GM19351 (cell line): Measurements from ENCODE around the gene GJD4.

Experiments
- ATAC-seq: cut with Tn5 transposase; IDR thresholded peaks from one replicate; pipeline ENCODE4 v1.9.1; 2021; ENCODE audit warnings: mild to moderate bottlenecking, moderate library complexity; ENCODE audit not compliant: unreplicated experiment

Gene GJD4, protein sequence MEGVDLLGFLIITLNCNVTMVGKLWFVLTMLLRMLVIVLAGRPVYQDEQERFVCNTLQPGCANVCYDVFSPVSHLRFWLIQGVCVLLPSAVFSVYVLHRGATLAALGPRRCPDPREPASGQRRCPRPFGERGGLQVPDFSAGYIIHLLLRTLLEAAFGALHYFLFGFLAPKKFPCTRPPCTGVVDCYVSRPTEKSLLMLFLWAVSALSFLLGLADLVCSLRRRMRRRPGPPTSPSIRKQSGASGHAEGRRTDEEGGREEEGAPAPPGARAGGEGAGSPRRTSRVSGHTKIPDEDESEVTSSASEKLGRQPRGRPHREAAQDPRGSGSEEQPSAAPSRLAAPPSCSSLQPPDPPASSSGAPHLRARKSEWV

DNA sequence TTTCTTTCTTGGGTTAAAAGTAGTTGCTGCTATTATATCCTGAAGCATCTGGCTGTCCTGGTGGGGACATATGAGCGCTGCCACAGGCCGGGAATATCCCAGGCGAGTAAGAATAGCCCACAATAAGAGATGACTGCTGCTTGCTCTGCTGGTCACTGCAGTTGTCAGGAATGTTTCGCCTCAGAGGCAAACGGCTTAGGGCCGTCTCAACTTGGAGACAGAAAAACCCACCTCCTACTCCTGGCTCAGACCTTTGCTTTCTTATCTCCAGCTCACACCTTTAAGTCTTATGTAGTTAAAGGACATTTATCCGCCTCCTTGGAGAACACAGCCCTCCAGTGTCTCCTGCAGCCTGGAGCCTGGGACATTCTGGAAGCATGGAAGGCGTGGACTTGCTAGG is at the start of gene GJD4:
GJD4 (plus strand) TSS at position 151 of the 400 bp plus-strand sequence; CDS start at position 378, 227 bp downstream.
- ATAC-seq: no peak

DNA sequence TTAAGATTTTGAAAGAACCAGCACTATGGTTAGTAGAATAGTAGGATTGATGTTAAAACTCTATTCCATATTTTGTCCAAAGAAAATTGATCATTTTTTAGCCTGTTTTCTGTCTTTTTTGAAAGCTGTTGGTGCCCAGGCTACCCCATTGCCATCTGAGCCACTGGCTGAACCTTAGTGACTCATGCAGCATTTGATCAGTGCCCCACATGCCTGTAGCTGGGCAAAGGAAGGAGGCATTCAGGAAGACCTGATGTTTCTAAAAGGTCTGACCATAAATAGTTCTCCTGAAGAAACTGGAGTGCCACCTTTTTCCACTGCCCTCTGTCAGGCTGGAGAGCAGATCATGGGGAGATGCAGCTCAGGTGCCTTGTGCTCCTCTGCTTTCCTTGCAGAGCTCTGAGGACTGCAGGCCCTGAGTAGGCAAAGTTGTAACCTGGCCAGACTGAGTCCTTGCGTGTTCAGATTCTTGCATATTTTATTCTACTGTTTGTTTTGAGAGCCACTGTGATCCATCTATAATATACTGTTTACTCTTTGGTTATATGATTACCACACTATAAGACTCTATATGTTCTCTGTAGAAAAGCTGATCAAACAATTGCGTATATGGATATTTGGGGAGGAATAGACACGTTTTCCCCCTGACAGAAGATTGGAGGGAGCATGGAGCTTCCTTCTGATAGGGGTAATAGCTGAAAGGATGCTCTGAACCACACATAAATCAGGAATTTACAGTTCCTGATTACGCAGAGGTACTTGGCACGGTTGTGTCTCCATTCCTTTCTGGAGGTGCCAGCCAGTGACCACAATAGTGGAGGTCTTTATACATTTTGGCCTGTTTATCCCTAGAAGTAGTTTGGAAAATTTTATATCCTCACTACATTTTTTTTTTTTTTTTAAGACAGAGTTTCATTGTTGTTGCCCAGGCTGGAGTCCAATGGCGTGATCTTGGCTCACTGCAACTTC is 48.9 kb upstream of the GJD4 start:
- no peak for ATAC-seq

DNA sequence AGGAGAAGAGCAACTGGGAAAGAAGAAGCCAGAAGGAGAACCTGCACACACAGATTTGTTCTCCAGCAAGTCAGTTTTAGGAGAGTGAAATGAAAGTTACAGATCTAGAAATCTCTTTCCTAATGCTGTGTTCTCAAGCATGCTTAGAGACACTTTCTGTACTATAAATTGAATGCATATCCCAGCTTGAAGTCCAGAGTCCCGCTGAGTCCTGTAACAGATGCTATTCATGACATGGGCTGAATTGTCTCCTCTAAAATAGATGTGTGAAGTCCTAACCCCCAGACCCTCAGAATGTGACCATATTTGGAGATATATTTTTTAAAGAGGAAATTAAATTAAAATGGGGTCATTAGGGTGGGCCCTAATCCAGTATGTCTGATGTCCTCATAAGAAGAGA is 46.9 kb upstream of the GJD4 start:
- ATAC-seq: no peak

DNA sequence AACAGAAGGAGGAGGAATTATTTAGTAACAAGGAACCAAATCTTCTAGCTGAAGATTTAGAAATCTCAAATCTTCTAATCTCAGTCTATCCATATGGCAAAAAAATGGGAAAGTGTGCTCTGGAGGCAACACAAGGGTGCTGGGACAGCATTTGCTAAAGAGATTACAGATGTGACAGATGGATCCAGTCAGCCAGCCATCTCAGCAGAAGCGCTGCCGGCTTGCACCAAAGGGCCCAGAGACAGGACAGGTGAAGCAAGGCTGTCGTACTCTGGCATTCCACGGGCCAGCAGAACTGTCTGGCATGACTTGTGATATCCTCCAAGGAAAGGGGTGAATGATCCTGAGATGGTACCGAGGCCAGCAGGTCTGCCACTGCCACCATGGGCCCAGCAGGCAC is 45.7 kb upstream of the GJD4 start:
- no peak for ATAC-seq

DNA sequence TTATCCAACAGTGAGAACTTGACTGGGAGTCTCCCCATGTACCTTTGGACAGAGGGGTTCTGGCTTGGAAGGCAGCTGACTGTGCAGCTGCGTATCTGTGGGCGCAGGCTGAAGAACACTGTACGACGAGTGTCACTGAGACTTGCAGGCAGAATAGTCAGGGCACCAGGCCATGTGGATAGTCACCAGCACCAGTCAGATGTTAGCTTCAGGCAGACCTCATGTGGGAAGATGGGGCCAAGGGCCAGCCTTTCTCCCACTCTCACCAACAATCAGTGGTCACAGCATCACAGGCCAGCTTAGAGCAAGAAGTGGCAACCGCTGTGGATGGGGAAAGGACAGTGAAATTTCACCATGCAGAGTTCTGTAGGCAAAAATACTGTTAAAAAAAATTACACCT is 43.4 kb upstream of the GJD4 start:
- no peak for ATAC-seq

DNA sequence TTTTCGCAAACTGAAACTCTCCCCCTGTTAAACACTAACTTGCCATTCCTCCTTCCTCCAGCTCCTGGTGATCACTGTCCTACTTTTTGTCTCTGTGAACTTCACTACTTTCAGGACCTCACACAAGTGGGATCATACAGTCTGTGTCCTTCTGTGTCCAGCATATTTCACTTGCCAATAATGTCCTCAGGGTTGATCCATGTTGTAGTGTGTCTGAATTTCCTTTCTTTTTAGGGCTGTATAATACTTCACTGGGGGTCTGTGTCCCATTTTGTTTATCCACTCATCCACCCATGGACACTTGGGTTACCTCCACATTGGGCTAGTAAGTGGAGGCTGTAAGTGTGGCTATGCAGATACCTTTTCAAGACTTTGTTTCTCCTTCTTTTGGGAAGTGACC is 42.7 kb upstream of the GJD4 start:
- ATAC-seq: no peak

DNA sequence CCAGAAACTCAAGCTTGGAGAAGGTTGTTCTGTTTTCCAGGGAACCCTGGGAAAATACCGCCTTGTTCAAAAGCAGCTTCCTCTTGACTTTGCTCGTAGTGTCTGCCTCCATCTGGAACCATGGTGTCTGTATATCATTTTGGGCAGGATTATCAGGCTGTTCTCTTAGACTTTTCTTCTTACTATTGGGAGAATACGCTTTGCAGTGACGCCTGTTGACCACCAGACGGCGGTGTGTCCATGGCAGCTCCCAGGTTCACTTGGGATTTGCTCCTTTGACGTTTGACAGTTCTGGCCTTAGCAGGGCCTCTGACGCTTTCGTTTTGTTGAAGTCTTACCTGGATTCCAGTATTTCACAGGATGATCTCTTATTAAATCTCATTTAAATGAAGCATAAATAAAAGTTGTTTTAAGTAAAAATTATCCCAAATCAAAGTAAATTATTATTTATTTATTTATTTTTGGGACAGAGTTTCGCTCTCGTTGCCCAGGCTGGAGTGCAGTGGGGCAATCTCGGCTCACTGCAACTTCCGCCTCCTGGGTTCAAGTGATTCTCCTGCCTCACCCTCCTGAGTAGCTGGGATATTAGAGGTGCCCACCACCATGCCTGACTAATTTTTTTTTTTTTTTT is 41.8 kb upstream of the GJD4 start:
- ATAC-seq: peak; percentile 55

DNA sequence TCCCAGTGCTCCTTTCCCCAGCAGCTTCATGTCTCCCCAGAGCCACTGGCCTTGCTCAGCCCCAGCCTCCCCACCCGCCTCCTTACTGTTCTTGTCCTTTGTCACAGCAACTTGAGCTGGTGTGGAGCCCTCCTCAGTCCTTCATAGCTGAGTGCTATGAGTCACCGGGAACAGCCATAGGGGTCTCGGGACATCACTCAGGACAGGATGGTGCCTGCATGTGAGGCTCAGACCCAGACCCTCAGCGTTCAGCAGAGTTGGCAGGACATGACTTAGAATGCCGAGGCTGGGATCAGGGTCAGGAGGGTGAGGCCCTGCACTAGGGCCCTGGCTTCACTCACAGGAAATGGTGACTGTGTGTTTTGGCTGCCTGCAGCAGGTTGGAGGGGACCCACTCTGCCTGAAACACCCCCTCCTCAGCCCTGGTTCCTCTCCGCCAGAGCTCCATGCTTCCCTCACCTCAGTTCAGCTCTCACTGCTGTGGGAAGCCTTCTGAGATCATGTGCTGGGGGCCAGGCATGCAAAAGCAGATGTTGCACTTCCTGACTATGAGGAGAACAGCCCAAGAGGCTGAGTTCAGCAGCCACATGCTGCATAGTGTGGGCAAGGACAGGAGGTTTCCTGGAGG is 40.7 kb upstream of the GJD4 start:
- peak; percentile 79 for ATAC-seq

DNA sequence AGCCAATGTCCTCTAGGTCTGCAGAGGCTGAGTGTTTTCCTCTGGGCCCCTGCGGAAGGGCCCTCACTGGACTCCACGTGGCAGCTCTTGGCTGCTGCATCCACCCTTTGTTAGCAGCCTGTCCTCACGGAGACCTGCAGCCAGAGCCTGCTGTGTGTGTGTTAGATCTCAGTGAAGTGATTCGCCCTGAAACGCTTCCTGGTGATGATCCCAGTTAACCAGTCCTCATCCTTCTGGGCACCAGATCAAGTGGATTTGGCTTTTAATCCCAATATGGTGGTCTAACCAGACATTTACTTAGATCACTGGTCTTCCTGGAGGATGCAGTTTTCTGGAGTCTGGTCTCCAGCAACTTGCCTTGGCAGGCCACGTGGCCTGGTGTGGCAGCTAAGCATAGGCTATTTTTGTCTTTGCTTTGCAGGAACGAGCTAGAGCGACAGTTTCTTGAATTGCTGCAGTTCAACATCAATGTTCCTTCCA is 39.5 kb upstream of the GJD4 start:
- no peak for ATAC-seq

DNA sequence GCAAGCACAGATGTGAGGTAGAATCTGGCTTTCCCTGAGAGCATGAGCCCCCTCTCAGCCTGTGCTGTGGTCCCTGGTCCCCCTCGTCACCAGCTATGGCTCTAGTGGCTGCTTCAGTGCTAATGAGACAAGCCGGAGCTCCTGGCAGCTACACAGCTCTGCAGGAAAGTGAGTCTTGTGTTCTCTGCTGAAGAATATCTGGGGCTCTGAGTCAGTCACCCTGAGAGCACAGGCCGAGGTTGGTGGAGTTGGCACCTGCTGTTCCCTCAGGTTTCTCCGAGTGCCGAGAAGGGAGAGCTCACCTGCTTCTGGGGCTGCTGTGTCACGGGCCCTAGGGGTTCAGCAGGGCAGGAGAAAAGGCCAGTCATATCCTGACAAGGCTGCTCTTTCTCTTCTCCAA is 37.2 kb upstream of the GJD4 start:
- ATAC-seq: no peak

DNA sequence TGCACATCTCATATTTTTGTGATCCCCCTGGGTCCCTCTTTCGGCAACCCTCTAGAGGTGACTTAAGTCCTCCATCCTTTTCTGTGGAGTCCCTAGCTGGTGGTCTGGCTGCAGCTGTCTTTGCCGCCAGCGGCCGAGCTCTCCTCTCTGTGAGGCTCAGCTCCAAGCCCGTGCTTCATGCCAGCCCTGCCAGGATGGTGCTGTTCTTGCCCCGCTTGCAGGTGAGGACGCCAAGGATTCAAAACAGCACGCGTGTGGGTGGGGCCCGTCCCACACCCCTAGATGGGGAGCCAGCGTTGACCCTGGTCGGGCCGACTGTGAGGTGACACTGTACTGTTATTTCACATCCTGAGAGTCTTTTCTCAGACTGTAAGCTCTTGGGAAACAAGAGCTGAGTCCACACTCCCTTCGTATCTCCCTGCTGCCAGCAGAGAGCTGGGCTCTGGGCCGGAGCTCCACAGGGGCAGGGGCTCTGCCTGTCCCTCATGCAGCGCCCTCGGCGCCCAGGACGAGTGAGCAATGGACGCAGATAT is 36.6 kb upstream of the GJD4 start:
- no peak for ATAC-seq

DNA sequence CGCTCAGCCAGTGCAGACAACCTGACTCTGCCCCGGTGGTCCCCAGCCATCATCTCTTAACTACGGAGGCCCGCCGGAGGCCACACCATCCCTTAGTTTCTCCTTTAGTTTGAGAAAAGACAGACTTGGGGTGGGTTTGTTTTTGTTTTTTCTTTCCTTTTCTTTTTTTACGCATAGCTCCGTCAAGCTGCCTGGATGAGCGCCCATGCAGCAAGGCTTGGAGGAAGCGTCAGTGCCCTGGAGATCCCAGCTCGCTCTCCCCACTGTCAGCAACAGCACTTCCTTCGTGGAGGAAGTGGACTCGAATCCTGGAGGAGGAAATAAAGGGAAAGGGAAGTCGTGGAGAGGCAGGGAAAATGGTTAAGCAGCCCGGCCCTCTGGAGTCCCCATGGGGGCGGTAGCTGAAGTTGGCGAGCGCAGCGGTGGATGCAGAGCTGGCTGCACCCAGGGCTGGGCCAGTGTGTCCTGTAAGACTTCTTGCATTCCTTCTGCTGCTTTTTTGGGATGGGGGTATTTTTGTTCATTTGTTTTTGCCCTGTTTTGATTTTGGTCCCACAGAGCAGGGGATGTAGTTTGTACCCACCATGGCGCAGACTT is 35.9 kb upstream of the GJD4 start:
- no peak for ATAC-seq

DNA sequence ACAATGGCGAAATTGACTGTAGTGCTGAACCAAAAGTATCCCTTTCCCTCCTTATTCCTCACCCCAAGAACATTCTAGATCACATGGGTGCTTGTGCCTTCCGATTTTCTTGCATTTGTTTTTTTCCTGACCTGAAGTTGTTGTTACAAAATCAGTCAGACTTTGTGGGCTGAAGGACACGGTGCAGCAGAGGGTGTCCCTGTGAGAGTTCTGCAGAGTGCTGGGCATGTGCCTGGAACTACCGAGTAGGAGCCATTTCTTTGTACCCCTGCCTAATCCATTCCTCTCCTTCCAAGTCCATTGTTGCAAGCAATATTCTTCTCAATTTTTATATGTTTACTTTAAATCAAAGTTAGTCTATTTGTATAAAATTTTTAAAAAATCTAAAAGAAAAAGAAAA is 35.3 kb upstream of the GJD4 start:
- ATAC-seq: no peak

DNA sequence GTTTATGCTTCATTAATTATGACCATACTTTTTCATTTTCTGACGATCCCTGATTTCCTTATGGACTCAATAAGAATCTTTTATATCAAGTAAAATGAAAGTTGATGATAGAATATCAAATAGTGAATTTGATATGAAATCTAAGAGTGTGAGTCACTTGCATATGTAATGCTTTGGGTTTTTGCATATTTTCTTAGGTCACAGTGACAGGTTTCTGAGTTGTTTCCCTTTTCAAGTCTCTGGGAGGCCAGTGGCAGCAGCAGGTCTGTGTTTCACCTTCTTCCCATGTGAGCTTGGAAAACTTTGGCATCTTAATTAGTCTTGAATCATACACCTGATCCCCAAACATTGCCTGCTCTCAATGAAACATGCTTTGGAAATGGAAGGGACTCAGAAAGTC is 34.7 kb upstream of the GJD4 start:
- ATAC-seq: no peak

DNA sequence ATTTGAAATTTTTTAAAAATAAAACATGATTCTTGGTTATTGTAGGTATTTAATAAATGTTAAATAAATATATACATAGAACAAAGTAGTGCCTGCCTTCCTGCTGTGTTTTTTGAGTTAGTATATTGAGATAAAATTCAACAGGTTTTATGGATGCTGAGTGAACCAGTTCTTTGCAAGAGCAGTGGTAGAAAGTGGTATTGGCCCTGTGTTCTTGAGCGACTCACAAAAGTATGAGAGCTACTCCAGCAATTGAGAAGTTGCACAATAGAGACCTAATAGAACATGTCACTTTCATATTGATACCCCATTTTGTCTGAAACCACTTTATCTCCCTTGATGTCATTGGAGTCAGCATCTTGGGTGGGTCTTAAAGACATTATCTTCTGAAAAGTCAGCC is 32.6 kb upstream of the GJD4 start:
- no peak for ATAC-seq

DNA sequence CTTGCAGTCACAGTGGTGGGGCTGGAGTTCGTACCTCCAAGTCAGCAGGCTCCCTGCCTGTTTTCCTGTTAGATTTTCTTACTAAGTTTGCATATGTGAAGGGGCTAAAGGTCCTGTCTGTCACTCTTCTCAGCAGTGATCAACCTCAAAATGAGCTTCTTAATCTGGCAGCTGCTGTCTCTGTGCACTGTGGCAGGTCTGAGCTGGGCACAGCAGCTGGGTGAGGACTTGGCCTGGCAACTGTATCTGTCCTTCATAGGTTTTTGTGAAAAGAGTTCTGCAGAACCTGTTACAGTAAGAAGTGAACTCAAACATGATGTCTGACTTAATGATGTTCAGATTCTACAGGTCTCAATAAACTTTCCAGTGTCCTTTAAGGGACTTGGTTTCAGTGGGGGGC is 31.3 kb upstream of the GJD4 start:
- no peak for ATAC-seq

DNA sequence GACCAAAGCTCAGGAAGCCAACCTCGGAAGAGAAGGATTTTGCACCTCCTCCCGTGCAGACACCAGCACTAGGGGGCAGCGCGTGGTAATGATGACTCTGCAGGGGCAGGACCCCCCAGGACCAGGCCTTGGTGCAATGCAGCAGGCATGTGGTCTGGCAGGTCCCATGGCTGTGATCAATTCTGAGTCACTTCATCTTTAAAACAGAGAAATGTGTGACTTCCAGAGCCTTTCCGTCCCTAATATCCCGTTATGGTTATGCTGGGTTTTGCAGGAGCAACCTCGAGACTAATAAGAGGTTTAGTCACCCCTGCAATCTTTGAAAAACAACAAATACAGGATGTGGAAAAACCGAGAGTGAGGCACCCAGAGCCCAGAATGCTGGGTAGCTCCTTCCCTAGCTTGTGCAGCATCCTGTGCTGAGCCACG is 30.2 kb upstream of the GJD4 start:
- no peak for ATAC-seq

DNA sequence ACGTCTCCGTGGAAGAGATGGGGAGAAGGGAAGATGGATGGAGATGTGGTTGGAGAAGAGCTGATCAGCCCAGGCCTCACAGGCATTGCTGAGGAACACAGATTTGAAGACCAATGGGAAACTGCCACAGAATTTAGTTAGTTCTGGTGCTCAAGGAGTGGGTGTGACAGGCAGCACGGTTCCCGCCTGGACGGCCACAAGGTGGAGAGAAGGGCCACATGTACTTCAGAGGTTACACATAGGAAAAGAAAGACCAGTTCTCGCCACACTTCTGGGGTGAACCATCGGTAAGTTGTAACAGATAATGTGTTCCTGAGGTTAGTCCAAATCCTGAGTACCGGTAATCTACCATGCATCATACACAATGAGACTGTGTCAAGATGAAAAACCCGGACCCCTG is 29.5 kb upstream of the GJD4 start:
- no peak for ATAC-seq

DNA sequence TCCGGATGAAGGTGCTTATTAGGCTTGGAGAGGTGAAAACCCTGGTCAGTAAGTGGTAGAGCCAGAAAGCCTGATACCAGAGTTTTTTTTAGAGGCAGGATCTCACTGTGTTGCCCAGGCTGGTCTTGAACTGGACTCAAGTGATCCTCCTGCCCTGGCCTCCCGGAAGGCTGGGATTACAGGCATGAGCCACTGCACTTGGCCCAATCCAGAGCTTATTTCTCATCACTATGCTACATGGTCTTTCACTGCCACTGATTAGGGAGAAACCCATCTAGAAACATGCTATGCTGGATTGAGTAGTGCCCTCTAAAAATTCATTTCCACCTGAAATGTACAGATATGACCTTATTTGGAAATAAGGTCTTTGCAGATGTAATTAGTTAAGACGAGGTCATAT is 28.4 kb upstream of the GJD4 start:
- ATAC-seq: no peak

DNA sequence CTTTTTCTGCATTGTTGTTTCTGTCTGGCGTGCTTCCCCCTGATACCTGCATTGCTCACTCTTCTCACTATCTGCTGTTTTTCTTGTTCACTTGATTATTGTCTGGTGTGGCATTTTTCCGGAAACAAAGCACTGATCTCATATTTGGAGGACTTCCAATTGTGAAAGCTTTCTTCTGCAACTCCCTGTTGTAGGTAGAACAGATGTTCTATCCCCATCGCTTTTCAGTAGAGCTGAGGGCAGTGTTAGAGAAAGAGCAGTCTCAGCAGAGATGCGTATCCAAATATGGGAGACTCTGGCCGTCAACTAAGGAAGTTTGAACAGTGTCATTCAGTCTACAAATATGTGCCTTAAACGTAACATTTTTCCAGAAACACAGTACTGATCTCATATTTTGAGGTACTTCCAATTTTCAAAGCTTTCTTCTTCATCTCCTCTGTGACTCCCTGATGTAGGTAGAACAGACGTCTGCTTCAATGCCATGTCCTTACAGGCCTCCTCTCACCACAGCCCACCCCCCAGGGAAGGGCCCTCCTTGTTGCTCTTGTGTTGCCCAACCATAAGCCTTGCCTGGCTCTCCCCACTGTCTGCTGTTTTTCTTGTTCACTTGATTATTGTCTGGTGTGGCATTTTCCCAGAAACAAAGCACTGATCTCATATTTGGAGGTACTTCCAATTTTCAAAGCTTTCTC is 27.1 kb upstream of the GJD4 start:
- no peak for ATAC-seq
